H1 (cell line): ENCODE data around the gene GRID2. TPM values are rescaled to one million over a fixed set of nuclear protein-coding genes. Genes with fewer than 3 reads are reported as not detected.

Experiments used
- CTCF ChIA-PET: fragments of 300-600 bp; sonication (Branson Sonifier 250); formaldehyde crosslinking; loops from one replicate; lab custom pipeline; 2021; ENCODE audit not compliant: partially characterized antibody; lab: Charles Lee
- POLR2A ChIA-PET: fragments of 300-600 bp; sonication (Branson Sonifier 250); formaldehyde crosslinking; loops from one replicate; lab custom pipeline; 2021; ENCODE audit warnings: inconsistent platforms; ENCODE audit not compliant: partially characterized antibody; lab: Charles Lee
- DNase-seq, 2 experiments: peaks; one replicate each; pipeline versions ENCODE4 v3.0.0 to v3.0.0-alpha.2; 2010 to 2022; ENCODE audit warnings: low spot score in 2 of 2, low read depth in 1 of 2, mixed read lengths in 1 of 2
- FAIRE-seq: peaks from 2 replicates; lab custom pipeline; 2011; peaks lifted over from hg19 to GRCh38; lab: Jason Lieb, UNC
- H2AFZ ChIP-seq: 2 replicates; pipeline ENCODE4 v1.8.1; 2012; ENCODE audit warnings: low read length, inconsistent platforms
- H2AK5ac ChIP-seq: 2 replicates; pipeline ENCODE4 v1.6.1; 2013; ENCODE audit warnings: low read depth, low read length
- H2BK120ac ChIP-seq: replicated peaks from 2 replicates; pipeline ENCODE3; 2013; ENCODE audit warnings: low read depth, low read length, inconsistent platforms
- H2BK12ac ChIP-seq: 2 replicates; pipeline ENCODE4 v1.6.1; 2013; ENCODE audit warnings: low read depth, low read length
- H2BK15ac ChIP-seq: 2 replicates; pipeline ENCODE4 v1.6.1; 2013; ENCODE audit warnings: low read length
- H2BK20ac ChIP-seq: 2 replicates; pipeline ENCODE4 v1.6.1; 2013; ENCODE audit warnings: low read length
- H2BK5ac ChIP-seq: 2 replicates; pipeline ENCODE4 v1.6.1; 2013; ENCODE audit warnings: low read depth, low read length
- H3K14ac ChIP-seq: 2 replicates; pipeline ENCODE4 v1.6.1; 2013; ENCODE audit warnings: inconsistent platforms; ENCODE audit not compliant: insufficient read length
- H3K18ac ChIP-seq: 2 replicates; pipeline ENCODE4 v1.6.1; 2013; ENCODE audit warnings: low read length; ENCODE audit errors: extremely low read depth
- H3K23ac ChIP-seq: 2 replicates; pipeline ENCODE4 v1.6.1; 2013; ENCODE audit warnings: inconsistent platforms; ENCODE audit not compliant: insufficient read length
- H3K23me2 ChIP-seq: 2 replicates; pipeline ENCODE4 v1.6.1; 2013; ENCODE audit warnings: low read depth, low read length
- H3K27ac ChIP-seq: 2 replicates; pipeline ENCODE4 v1.6.1; 2011; ENCODE audit warnings: low read depth, low read length, inconsistent platforms
- H3K27me3 ChIP-seq, 4 experiments: replicated peaks in 1 of 4; 1 replicate in 1 of 4; 2 replicates in 3 of 4; pipeline versions ENCODE4 v1.6.1 to v1.8.1; 2011 to 2013; ENCODE audit warnings: low read length in 3 of 4, mild to moderate bottlenecking in 3 of 4, inconsistent platforms in 2 of 4, mixed read lengths in 2 of 4, moderate library complexity in 1 of 4; ENCODE audit not compliant: control insufficient read depth in 3 of 4, insufficient read depth in 3 of 4; ENCODE audit errors: extremely low read depth in 1 of 4
- H3K36me3 ChIP-seq, 4 experiments: 2 replicates each; pipeline versions ENCODE4 v1.6.1 to v1.8.1; 2011 to 2013; ENCODE audit warnings: mild to moderate bottlenecking in 4 of 4, low read length in 3 of 4, moderate library complexity in 2 of 4, control low read depth in 1 of 4, inconsistent platforms in 1 of 4; ENCODE audit not compliant: insufficient read depth in 4 of 4, control insufficient read depth in 2 of 4
- H3K4ac ChIP-seq: replicated peaks from 2 replicates; pipeline ENCODE3; 2013; ENCODE audit warnings: low read length, low read depth, mixed read lengths, inconsistent platforms; ENCODE audit not compliant: insufficient read length
- H3K4me1 ChIP-seq, 4 experiments: replicated peaks in 1 of 4; 1 replicate in 1 of 4; 2 replicates in 3 of 4; pipeline versions ENCODE4 v1.6.1 to v1.8.1; 2011 to 2013; ENCODE audit warnings: low read length in 3 of 4, inconsistent platforms in 2 of 4, mixed read lengths in 1 of 4; ENCODE audit not compliant: insufficient read depth in 4 of 4, control insufficient read depth in 3 of 4
- H3K4me2 ChIP-seq, 2 experiments: 2 replicates each; pipeline versions ENCODE4 v1.6.1 to v1.8.1; 2011 to 2013; ENCODE audit warnings: low read depth in 2 of 2, low read length in 2 of 2, control low read depth in 1 of 2, inconsistent platforms in 1 of 2, mild to moderate bottlenecking in 1 of 2; ENCODE audit not compliant: insufficient read depth in 1 of 2
- H3K4me3 ChIP-seq, 4 experiments: fragments of 200-600, 300-600 bp in 1 of 4; sonication (generic), shearing (Covaris generic), sonication (Bioruptor Twin) in 1 of 4; 2 replicates each; pipeline versions ENCODE4 v1.5.1 to v1.8.1; 2011 to 2016; ENCODE audit warnings: low read length in 4 of 4, low read depth in 3 of 4, control low read depth in 2 of 4, inconsistent platforms in 2 of 4, mild to moderate bottlenecking in 2 of 4, mixed read lengths in 1 of 4, moderate library complexity in 1 of 4; ENCODE audit not compliant: insufficient read depth in 2 of 4; ENCODE audit errors: extremely low read depth in 1 of 4
- H3K56ac ChIP-seq: replicated peaks from 2 replicates; pipeline ENCODE3; 2013; ENCODE audit warnings: low read depth, mild to moderate bottlenecking, mixed read lengths, low read length, inconsistent platforms; ENCODE audit not compliant: insufficient read length
- H3K79me1 ChIP-seq: 2 replicates; pipeline ENCODE4 v1.6.1; 2013; ENCODE audit warnings: low read depth, low read length, control low read depth
- H3K79me2 ChIP-seq, 2 experiments: 2 replicates each; pipeline versions ENCODE4 v1.6.1 to v1.8.1; 2012 to 2013; ENCODE audit warnings: low read length in 2 of 2, mild to moderate bottlenecking in 2 of 2, inconsistent platforms in 1 of 2; ENCODE audit not compliant: insufficient read depth in 2 of 2, control insufficient read depth in 1 of 2
- H3K9ac ChIP-seq, 4 experiments: replicated peaks in 1 of 4; 1 replicate in 1 of 4; 2 replicates in 3 of 4; pipeline versions ENCODE4 v1.6.1 to v1.8.1; 2011 to 2013; ENCODE audit warnings: low read depth in 3 of 4, low read length in 3 of 4, control low read depth in 2 of 4, mild to moderate bottlenecking in 2 of 4, moderate library complexity in 2 of 4, inconsistent platforms in 1 of 4; ENCODE audit errors: extremely low read depth in 1 of 4
- H3K9me3 ChIP-seq, 2 experiments: 2 replicates each; pipeline versions ENCODE4 v1.6.1 to v1.8.1; 2012 to 2013; ENCODE audit warnings: mild to moderate bottlenecking in 2 of 2, moderate library complexity in 2 of 2, control low read depth in 1 of 2, inconsistent platforms in 1 of 2, low read depth in 1 of 2, low read length in 1 of 2, mixed read lengths in 1 of 2; ENCODE audit not compliant: insufficient read depth in 2 of 2
- H4K20me1 ChIP-seq, 2 experiments: replicated peaks in 1 of 2; 2 replicates each; pipeline versions ENCODE3 to v1.8.1; 2011 to 2013; ENCODE audit warnings: inconsistent platforms in 2 of 2, low read length in 2 of 2, mild to moderate bottlenecking in 1 of 2; ENCODE audit not compliant: insufficient read depth in 2 of 2, control insufficient read depth in 1 of 2
- H4K5ac ChIP-seq: 2 replicates; pipeline ENCODE4 v1.6.1; 2013; ENCODE audit warnings: low read length, low read depth, mixed read lengths, inconsistent platforms; ENCODE audit not compliant: insufficient read length
- H4K8ac ChIP-seq: 2 replicates; pipeline ENCODE4 v1.8.0; 2013; ENCODE audit warnings: mild to moderate bottlenecking, moderate library complexity, low read length, inconsistent platforms; ENCODE audit not compliant: insufficient read depth; ENCODE audit errors: extremely low read depth
- H4K91ac ChIP-seq: replicated peaks from 2 replicates; pipeline ENCODE3; 2013; ENCODE audit warnings: low read length, mixed read lengths, inconsistent platforms; ENCODE audit not compliant: insufficient read length
- ATF3 ChIP-seq: IDR thresholded peaks from 2 replicates; pipeline ENCODE4 v1.6.1; 2011; ENCODE audit warnings: low read depth, mild to moderate bottlenecking, low read length; ENCODE audit not compliant: insufficient read depth
- BACH1 ChIP-seq: IDR thresholded peaks from 2 replicates; pipeline ENCODE4 v1.6.1; 2012; ENCODE audit warnings: low read length, improper control_type of control experiment
- CEBPB ChIP-seq: IDR thresholded peaks from 2 replicates; pipeline ENCODE4 v1.6.1; 2012; ENCODE audit warnings: low read depth, low read length
- CHD2 ChIP-seq: IDR thresholded peaks from 2 replicates; pipeline ENCODE4 v1.6.1; 2012; ENCODE audit warnings: low read length, improper control_type of control experiment
- CREB1 ChIP-seq: IDR thresholded peaks from 2 replicates; pipeline ENCODE4 v1.6.1; 2012; ENCODE audit warnings: inconsistent platforms
- KDM5A ChIP-seq: fragments of 200-600 bp; IDR thresholded peaks from 2 replicates; pipeline ENCODE4 v1.7.1; 2012; ENCODE audit warnings: mild to moderate bottlenecking, low read length, inconsistent platforms, mixed read lengths
- NRF1 ChIP-seq: IDR thresholded peaks from 2 replicates; pipeline ENCODE4 v1.6.1; 2011; ENCODE audit warnings: mild to moderate bottlenecking, low read depth, low read length, improper control_type of control experiment
- RXRA ChIP-seq: IDR thresholded peaks from 2 replicates; pipeline ENCODE4 v1.6.1; 2011; ENCODE audit warnings: low read depth, mild to moderate bottlenecking, low read length, moderate library complexity; ENCODE audit not compliant: insufficient read depth
- SAP30 ChIP-seq: fragments of 300-600 bp; sonication (generic); IDR thresholded peaks from 2 replicates; pipeline ENCODE4 v1.7.1; 2012; ENCODE audit warnings: low read length, moderate library complexity, mild to moderate bottlenecking, inconsistent platforms; ENCODE audit not compliant: insufficient read depth, insufficient replicate concordance
- SRF ChIP-seq: IDR thresholded peaks from 2 replicates; pipeline ENCODE4 v1.6.1; 2011; ENCODE audit warnings: mild to moderate bottlenecking, low read depth, low read length, moderate library complexity
- TBP ChIP-seq: IDR thresholded peaks from 2 replicates; pipeline ENCODE4 v1.6.1; 2011; ENCODE audit warnings: low read depth, low read length, improper control_type of control experiment
- USF2 ChIP-seq: IDR thresholded peaks from 2 replicates; pipeline ENCODE4 v1.6.1; 2011; ENCODE audit warnings: low read length, improper control_type of control experiment
- YY1 ChIP-seq: IDR thresholded peaks from 2 replicates; pipeline ENCODE4 v1.6.1; 2011; ENCODE audit warnings: low read depth, mild to moderate bottlenecking, low read length
- WGBS, 2 experiments: shearing (Covaris generic) in 1 of 2; methylation state at CpG; one replicate each; pipeline versions ENCODE4 v1.1.6 to v1.1.7; 2013 to 2015; ENCODE audit warnings: low lambda C conversion rate in 2 of 2, mixed read lengths in 2 of 2, inconsistent platforms in 1 of 2, low coverage in 1 of 2, missing lambda C conversion rate in 1 of 2; ENCODE audit not compliant: insufficient replicate concordance in 2 of 2, insufficient coverage in 1 of 2, insufficient read length in 1 of 2; ENCODE audit errors: extremely low coverage in 1 of 2, missing lambda C conversion rate in 1 of 2; 5-methylcytosine and 5-hydroxymethylcytosine counted together
- polyA plus RNA-seq, 7 experiments: library from polyadenylated mRNA; depleted of rRNA in 3 of 7; stranded (reverse) in 5 of 7; unstranded in 2 of 7; fragments of >200 nt in 5 of 7; fragments of 200-250 nt in 2 of 7; gene quantifications; 1 replicate in 5 of 7; 2 replicates in 1 of 7; 4 replicates in 1 of 7; pipeline versions ENCODE4 v1.2.1 to v1.2.3, GENCODE V29; 2011 to 2013; ENCODE audit warnings: missing spikeins in 2 of 7, mixed read lengths in 2 of 7
- total RNA-seq: library from RNA; stranded (reverse); fragmentation: NEBNext Ultra II Directional; extraction: Animal tissue kit (Norgen Biotek cat#: 25700); gene quantifications from 2 replicates; pipeline ENCODE4 v1.2.1, GENCODE V29; 2021

The GRID2 gene
- total and polyA plus RNA-seq, 2 of the 8 experiments (the other 6 are each of a cell fraction or from before 2014, with no cell fraction given): 31.1 to 81.9 TPM

GRCh38 chr4:92618968-92619367 is 315.2 kb downstream of the GRID2 start:
- Histone ChIP-seq H3K18ac (no peak overlapping the region), H3K4me2 (no peak overlapping the region), H4K20me1 (peaks cover under 1 to 10% of the 10 kb centered on the region in 2 experiments), H2BK5ac (no peak overlapping the region), H4K8ac (no peak overlapping the region), H2BK120ac (no peak overlapping the region), H4K91ac (no peak overlapping the region), H3K14ac (no peak overlapping the region), H3K36me3 (no peaks in the 10 kb centered on the region; a peak in 1 of 8 replicates), H3K27ac (no peak overlapping the region), H2AK5ac (no peak overlapping the region), H3K4me3 (no peak overlapping the region), H2BK12ac (no peak overlapping the region), H3K23me2 (no peaks in the 10 kb centered on the region), H3K9ac (no peak overlapping the region), H3K56ac (no peak overlapping the region), H3K23ac (no peak overlapping the region), H3K79me2 (peaks cover 2 to 92% of the 10 kb centered on the region in 2 experiments; a peak in 3 of 4 replicates), H3K4me1 (peaks cover 0 to 5% (median 2%) of the 10 kb centered on the region in 4 experiments; a peak in 2 of 7 replicates), H3K27me3 (no peaks in the 10 kb centered on the region), H2BK20ac (no peak overlapping the region), H3K4ac (no peak overlapping the region), H3K9me3 (no peaks in the 10 kb centered on the region), H2AFZ (no peak overlapping the region), H2BK15ac (no peak overlapping the region), H3K79me1 (no peaks in the 10 kb centered on the region; the same call in 1 of the 2 replicates), H4K5ac (no peak overlapping the region)
- CTCF ChIA-PET: interaction anchor here (0.6 to 1.2 kb wide), 2 partner anchors 12 to 138 kb away, joined by 3 to 4 read pairs; no protein-coding TSS in a partner anchor
- DNase-seq (no peak), FAIRE-seq (no peak)
- 89% methylated on average over 2 of the region's 2 CpGs; no CpG with 5 or more reads in 1 of the 2 experiments for WGBS, 2 experiments
- POLR2A ChIA-PET: interaction anchor here (0.6 to 1.5 kb wide), 3 partner anchors 9 to 348 kb away, joined by 3 to 4 read pairs (median 3); no protein-coding TSS in a partner anchor
- no peak for TF ChIP-seq SRF
- TF ChIP-seq SAP30: no peak
- no peak for TF ChIP-seq BACH1
- TF ChIP-seq CREB1: no peak
- no peak for TF ChIP-seq USF2
- TF ChIP-seq TBP: no peak
- no peak for TF ChIP-seq CEBPB
- TF ChIP-seq ATF3: no peak
- no peak for TF ChIP-seq NRF1
- no peak for TF ChIP-seq CHD2
- no peak for TF ChIP-seq YY1
- TF ChIP-seq KDM5A: no peak
- no peak for TF ChIP-seq RXRA
